HL-60 (cell line): ENCODE data around the gene LGALS12.
"Not testable (repeated sequence)": the region's sequence is repeated elsewhere in the genome, so short reads cannot be mapped to it uniquely, and the experiment has no call there.

Source experiments
- DNase-seq, 2 experiments: peaks; one replicate each; pipeline ENCODE4 v3.0.0-alpha.2; 2010 to 2020; ENCODE audit warnings: low read depth in 1 of 2, low spot score in 1 of 2
- H3K27ac ChIP-seq: fragments of 250-450 bp; sonication (Bioruptor Pico); replicated peaks from 2 replicates; pipeline ENCODE4 v1.5.1; 2020; ENCODE audit warnings: mild to moderate bottlenecking, moderate library complexity
- H3K27me3 ChIP-seq: fragments of 250-450 bp; sonication (Bioruptor Pico); 2 replicates; pipeline ENCODE4 v1.5.1; 2021; ENCODE audit warnings: mild to moderate bottlenecking, moderate library complexity; ENCODE audit not compliant: insufficient read depth, poor library complexity, severe bottlenecking
- H3K4me3 ChIP-seq: replicated peaks from 2 replicates; pipeline ENCODE4 v1.5.1; 2011; ENCODE audit warnings: mild to moderate bottlenecking, control low read depth, low read length; ENCODE audit not compliant: insufficient read depth
- CTCF ChIP-seq: IDR thresholded peaks from one replicate; pipeline ENCODE4 v1.5.1; 2011; ENCODE audit warnings: low read length, control low read depth, inconsistent platforms; ENCODE audit not compliant: insufficient read depth
- GABPA ChIP-seq: IDR thresholded peaks from 2 replicates; pipeline ENCODE4 v1.6.1; 2012; ENCODE audit warnings: low read depth
- POLR2AphosphoS5 ChIP-seq: IDR thresholded peaks from 2 replicates; pipeline ENCODE4 v1.6.1; 2012; ENCODE audit warnings: low read depth
- REST ChIP-seq: IDR thresholded peaks from 2 replicates; pipeline ENCODE4 v1.6.1; 2012; ENCODE audit warnings: low read depth; ENCODE audit not compliant: insufficient replicate concordance
- SPI1 ChIP-seq: IDR thresholded peaks from 2 replicates; pipeline ENCODE4 v1.6.1; 2012; ENCODE audit warnings: low read depth, mild to moderate bottlenecking, borderline replicate concordance

LGALS12 gene

GRCh38 chr11:63547061-63547460, 41.2 kb downstream of the LGALS12 start:
- no peak overlapping the region for H3K27ac ChIP-seq
- no peaks in the 10 kb centered on the region for H3K27me3 ChIP-seq

GRCh38 chr11:63548178-63548577, 42.3 kb downstream of the LGALS12 start:
- Histone ChIP-seq H3K27me3 (no peaks in the 10 kb centered on the region), H3K4me3 (no peak overlapping the region), H3K27ac (no peak overlapping the region)
- DNase-seq: no peak
- no peak for TF ChIP-seq SPI1
- no peak for TF ChIP-seq GABPA
- no peak for TF ChIP-seq POLR2AphosphoS5
- TF ChIP-seq REST: no peak
- no peak for TF ChIP-seq CTCF

More at GRCh38 chr11:63547061-63547460, 41.2 kb downstream of the LGALS12 start:
- H3K4me3 ChIP-seq: no peak overlapping the region
- DNase-seq: no peak
- TF ChIP-seq CTCF (no peak), SPI1 (no peak), GABPA (no peak), REST (no peak), POLR2AphosphoS5 (no peak)

GRCh38 chr11:63549411-63549810, 43.5 kb downstream of the LGALS12 start:
- DNase-seq: no peak
- Histone ChIP-seq H3K27me3 (no peaks in the 10 kb centered on the region), H3K4me3 (no peak overlapping the region), H3K27ac (no peak overlapping the region)
- no peak for TF ChIP-seq REST
- no peak for TF ChIP-seq CTCF
- no peak for TF ChIP-seq GABPA
- TF ChIP-seq POLR2AphosphoS5: no peak
- no peak for TF ChIP-seq SPI1

GRCh38 chr11:63550156-63550700, 44.3 kb downstream of the LGALS12 start:
- not testable (repeated sequence) for DNase-seq, H3K27me3 ChIP-seq, H3K4me3 ChIP-seq, H3K27ac ChIP-seq
